GM13976 (cell line): Measurements from ENCODE around the gene CDRT15.
"Not testable (repeated sequence)": the region's sequence is repeated elsewhere in the genome, so short reads cannot be mapped to it uniquely, and the experiment has no call there.

ENCODE experiments used
- DNase-seq: peaks from one replicate; pipeline ENCODE4 v3.0.0; 2012; ENCODE audit warnings: low spot score
- in situ Hi-C: fragments of 300-500 bp; cut with MboI; formaldehyde crosslinking; loops from one replicate; pipeline ENCODE4 v1.12.0; 2022; ENCODE audit warnings: low sequenced_read_pairs, mixed read lengths, inconsistent platforms; ENCODE audit not compliant: unreplicated experiment
- TF ChIP-seq, protein P1 (sequence below): IDR thresholded peaks from 2 replicates; pipeline ENCODE4 v1.5.1; 2012; ENCODE audit warnings: borderline replicate concordance, mild to moderate bottlenecking; ENCODE audit not compliant: insufficient read depth; ENCODE audit errors: extremely low read depth, missing control alignments, control extremely low read depth

Gene CDRT15

DNA sequence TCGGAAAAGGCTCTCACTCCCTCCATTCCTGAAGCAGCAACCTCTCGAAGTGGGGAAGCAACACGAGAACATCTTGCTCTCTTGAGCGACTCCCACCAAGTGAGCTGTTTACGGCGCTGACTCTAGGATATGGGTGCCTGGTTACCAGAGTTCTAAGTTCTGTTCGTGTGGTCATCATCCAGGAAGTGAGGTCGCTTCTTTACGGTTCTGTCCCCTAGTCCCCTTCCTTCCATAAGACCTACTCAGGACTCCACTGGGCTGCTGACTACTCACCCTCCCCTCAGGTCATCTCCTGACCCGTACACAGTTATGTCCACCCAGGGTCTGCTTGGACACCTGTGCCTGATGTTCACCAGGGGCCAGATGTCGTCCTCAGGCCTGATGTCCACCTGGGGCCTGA lies at the start of gene CDRT15:
Gene CDRT15, minus strand, starts transcription at position 101 of the 400 bp plus-strand sequence. Its CDS starts 29 bp downstream, at position 72.
- DNase-seq: not testable (repeated sequence)

DNA sequence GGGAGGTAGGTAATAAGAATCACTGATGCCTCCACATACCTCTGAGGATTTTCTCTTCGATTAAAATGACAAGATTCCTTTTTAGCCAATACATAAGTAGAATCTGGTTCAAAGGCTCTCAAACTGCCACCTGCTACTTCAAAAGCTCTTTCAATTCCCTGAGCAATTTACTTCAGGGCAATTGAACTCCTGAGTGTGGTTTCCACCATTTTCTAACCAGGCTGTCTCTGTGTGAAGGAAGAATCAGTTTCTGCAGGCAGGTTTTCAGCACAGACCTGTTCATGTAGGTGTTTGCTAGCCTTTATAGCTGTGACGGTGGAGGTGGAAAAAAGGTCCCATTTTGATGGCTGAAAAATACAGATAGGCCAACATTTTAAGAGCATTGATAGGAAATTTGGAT lies 46.1 kb upstream of the CDRT15 start:
- no peak for DNase-seq
- TF ChIP-seq, protein P1, sequence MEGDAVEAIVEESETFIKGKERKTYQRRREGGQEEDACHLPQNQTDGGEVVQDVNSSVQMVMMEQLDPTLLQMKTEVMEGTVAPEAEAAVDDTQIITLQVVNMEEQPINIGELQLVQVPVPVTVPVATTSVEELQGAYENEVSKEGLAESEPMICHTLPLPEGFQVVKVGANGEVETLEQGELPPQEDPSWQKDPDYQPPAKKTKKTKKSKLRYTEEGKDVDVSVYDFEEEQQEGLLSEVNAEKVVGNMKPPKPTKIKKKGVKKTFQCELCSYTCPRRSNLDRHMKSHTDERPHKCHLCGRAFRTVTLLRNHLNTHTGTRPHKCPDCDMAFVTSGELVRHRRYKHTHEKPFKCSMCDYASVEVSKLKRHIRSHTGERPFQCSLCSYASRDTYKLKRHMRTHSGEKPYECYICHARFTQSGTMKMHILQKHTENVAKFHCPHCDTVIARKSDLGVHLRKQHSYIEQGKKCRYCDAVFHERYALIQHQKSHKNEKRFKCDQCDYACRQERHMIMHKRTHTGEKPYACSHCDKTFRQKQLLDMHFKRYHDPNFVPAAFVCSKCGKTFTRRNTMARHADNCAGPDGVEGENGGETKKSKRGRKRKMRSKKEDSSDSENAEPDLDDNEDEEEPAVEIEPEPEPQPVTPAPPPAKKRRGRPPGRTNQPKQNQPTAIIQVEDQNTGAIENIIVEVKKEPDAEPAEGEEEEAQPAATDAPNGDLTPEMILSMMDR: no peak
- in situ Hi-C loops: no loop called here

More for the DNA sequence above, at the start of gene CDRT15:
- in situ Hi-C loops: not testable (repeated sequence)

DNA sequence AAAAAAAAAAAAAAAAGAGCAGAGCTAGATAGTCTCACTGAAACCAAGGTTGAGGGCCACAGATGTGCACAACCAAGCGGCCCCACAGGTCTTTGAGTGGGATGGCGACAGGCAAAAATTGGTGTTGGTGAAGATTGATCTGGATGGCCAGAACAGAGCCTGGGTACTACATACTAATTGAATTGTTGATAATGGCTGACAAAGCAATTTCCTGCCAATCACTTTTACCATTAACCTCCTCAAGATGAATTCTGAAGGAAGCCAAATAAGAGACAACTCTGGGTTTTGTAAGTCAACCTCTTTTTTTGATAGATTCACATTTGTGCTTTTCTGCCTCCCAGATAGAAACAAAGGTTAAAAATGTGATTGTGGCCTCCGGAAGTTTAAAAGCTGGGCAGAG lies 44.9 kb upstream of the CDRT15 start:
- DNase-seq: no peak
- in situ Hi-C loops: no loop called here
- TF ChIP-seq, protein P1: no peak

DNA sequence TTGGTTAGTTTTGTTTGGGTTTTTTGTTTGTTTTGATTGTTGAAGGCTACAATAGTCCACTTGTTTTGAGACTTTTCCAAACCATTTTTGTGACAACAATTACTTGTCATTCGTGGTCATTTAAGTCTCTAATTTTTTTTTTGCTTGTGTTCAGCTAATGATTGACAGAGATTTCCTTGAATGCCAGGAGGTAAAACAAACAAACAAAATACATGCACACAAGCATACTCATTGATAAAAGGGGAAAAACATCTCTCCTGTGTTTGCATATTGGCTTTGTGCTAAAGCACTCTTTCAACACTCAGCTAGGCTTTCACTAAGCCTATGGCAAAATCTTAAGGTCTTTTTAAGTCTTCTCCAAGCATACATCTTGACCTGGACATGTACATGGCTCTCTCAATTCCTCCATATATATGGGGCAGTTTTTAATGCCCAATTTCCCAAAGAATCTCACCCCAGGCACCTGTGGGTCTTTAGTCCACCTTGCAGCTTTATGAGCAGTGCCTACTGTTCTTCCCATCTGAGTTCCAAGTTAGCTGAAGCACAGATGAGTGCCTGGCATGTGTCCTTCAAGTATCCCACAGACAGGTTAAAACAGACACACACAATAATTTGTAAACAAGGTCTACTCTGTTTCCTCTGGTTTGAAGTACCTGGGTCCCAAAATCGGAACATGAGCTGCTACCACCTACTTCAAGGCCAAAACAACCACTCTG lies 40.0 kb upstream of the CDRT15 start:
- TF ChIP-seq, protein P1: no peak
- in situ Hi-C loops: no loop called here
- DNase-seq: no peak

DNA sequence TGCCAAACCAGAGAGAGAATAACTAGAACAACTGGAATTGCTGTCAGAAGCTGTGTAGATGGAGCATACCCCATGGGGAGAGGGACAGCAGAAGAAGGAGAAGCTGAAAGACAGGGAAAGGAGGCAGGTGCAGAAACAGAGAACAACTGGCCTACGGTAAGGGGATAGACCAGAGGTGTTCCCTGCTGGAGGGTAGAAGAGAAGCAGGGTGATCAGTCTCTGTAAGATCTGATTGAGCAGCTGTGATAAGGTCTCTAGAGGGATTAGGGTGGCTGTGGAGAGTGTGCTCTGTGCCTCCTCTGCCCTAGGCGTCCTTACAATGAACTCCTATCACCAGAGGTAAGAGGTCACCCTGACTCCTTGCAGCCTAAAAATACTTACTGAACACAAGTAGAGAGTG lies 33.8 kb upstream of the CDRT15 start:
- DNase-seq: no peak
- in situ Hi-C loops: loop anchor here (25.0 kb wide), 1 partner anchor 667 kb away; no protein-coding TSS in a partner anchor
- TF ChIP-seq, protein P1: no peak

DNA sequence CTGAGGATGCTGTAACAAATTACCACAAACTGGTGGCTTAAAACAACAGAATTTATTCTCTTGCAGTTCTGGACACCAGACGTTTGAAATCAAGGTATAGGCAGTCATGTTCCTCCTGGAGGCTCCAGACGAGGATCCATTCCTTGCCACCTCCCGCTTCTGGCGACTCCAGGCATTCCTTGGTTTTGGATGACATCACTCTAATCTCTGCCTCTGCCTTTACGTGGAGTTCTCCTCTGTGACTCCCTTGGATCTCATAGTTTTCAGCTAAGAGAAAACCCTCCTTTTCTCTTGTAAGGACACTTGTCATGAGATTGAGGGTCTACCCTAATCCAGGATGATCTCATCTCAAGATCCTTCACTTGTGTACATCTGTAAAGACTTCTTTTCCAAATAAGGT lies 32.8 kb upstream of the CDRT15 start:
- in situ Hi-C loops: loop anchor here (25.0 kb wide), 1 partner anchor 668 kb away; no protein-coding TSS in a partner anchor
- TF ChIP-seq, protein P1: no peak
- DNase-seq: no peak

DNA sequence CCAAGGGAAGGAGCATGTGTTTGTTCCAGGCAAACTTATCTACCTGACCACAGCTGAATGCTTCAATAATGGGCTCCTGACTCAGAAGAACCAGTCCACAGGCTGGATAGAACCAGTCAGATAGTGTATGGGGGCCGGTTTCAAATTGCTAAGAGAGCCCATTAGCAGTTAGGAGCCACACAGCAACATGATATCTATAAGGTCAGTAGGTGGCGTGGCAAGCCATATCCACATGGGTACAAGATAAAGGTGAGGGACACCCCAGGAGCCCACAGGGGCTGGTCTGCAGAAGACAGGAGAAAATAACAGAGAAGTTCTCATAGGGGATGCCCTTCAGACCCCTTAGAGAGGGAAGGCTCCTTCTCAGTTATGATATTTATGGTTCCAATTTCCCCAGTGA lies 31.6 kb upstream of the CDRT15 start:
- in situ Hi-C loops: loop anchor here (25.0 kb wide), 1 partner anchor 669 kb away; no protein-coding TSS in a partner anchor
- TF ChIP-seq, protein P1: peak; percentile 12
- no peak for DNase-seq
